Retinal pigment epithelial cell (primary cell): ENCODE data around the gene RNFT1.
A peak's percentile ranks its signal among the peaks of the same experiment; 100 is the strongest.
"Not testable (repeated sequence)": the region's sequence is repeated elsewhere in the genome, so short reads cannot be mapped to it uniquely, and the experiment has no call there.

Experiments
- DNase-seq: peaks from one replicate; pipeline ENCODE4 v3.0.0-alpha.2; 2010; ENCODE audit warnings: low read depth
- H3K4me3 ChIP-seq: 2 replicates; pipeline ENCODE4 v1.5.1; 2011; ENCODE audit warnings: mild to moderate bottlenecking, low read length, control low read depth, moderate library complexity
- CTCF ChIP-seq: conservative IDR thresholded peaks from 2 replicates; pipeline ENCODE4 v1.5.1; 2011; ENCODE audit warnings: low read depth, low read length, control low read depth, inconsistent platforms

RNFT1 gene

DNA sequence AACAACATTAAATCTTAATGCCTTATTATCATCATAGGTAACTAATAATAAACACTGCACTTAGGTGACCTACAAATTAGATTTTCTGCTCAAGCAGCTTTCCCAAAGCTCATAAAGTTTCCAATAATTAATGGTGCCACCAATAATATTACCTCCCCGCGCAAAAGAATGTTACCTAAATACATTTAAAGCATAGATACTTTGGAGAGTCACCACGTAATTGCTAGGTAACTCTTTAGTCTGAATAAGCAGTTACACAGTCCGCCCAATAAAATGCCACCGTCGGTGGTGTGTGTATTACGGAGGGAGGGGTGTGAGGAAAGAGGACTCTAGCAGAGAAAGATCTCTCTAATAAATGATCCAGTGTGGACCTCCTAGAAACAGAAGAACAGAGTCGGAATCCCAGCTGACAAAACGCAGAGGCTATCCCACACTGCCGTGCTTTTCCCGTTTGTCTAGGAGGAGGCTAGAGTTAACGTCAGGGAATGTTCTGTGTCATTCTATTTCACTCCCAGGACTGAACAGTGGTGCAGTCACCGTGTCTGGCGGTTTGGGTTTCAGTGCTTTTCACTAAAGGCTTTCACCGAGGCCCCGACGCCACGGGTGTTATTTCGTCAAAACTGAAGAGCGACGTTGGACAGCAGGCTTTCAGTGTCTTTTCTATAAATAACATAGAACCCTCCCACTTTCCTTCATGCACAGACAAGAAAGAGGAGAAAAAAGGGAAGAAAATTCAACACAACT, 630 bp downstream of the RNFT1 start:
- peak; percentile 12 for DNase-seq
- TF ChIP-seq CTCF, result no peak
- peak overlapping the region; percentile 92 for H3K4me3 ChIP-seq

- DNase-seq, result no peak
- no peak overlapping the region for H3K4me3 ChIP-seq
- no peak for TF ChIP-seq CTCF
Measured at GRCh38 chr17:59962739-59963318, 1.7 kb downstream of the RNFT1 start.

DNA sequence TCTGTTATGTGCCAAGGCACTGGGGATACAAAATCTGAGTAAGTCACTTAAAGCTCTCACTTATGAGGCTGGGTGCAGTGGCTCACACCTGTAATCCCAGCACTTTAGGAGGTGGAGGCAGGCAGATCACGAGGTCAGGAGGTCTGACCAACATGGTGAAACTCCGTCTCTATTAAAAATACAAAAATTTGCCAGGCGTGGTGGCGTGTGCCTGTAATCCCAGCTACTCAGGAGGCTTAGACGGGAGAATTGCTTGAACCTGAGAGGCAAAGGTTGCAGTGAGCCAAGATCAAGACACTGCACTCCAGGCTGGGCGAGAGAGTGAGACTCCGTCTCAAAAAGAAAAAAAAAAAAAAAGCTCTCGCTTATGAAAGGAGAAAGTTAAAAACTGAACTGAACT, 5.0 kb downstream of the RNFT1 start:
- H3K4me3 ChIP-seq, DNase-seq: not testable (repeated sequence)

GRCh38 chr17:59954856-59955255, 9.7 kb downstream of the RNFT1 start:
- TF ChIP-seq CTCF, result no peak
- DNase-seq, result no peak
- H3K4me3 ChIP-seq, result no peak overlapping the region

GRCh38 chr17:59950049-59950448, 14.5 kb downstream of the RNFT1 start:
- no peak overlapping the region for H3K4me3 ChIP-seq
- DNase-seq, result no peak
- no peak for TF ChIP-seq CTCF

DNA sequence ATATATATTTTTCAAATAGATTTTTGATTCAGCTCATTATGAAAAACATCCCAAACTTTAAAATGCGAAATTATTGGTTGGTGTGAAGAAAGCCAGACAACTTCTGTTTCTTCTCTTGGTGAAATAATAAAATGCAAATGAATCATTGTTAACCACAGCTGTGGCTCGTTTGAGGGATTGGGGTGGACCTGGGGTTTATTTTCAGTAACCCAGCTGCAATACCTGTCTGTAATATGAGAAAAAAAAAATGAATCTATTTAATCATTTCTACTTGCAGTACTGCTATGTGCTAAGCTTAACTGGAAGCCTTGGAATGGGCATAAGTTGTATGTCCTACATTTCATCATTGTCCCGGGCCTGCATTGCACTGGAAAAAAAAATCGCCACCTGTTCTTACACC, 17.2 kb downstream of the RNFT1 start:
- DNase-seq, H3K4me3 ChIP-seq: not testable (repeated sequence)

DNA sequence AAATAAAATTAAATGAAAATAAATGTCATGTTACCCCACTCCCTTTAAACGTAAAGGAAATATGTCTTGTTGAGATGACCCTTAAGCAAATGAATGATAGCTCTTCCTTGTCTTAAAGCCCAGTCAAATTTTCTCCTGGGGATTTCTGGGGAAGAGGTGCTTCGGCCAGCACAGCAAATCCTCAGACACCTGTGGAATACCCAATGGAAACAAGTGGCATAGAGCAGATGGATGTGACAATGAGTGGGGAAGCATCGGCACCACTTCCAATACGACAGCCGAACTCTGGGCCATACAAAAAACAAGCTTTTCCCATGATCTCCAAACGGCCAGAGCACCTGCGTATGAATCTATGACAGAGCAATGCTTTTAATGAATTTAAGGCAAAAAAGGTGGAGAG, 18.1 kb downstream of the RNFT1 start:
- not testable (repeated sequence) for H3K4me3 ChIP-seq, DNase-seq

- no peak for TF ChIP-seq CTCF
- no peak overlapping the region for H3K4me3 ChIP-seq
- DNase-seq, result no peak
Measured at GRCh38 chr17:59941131-59941530, 23.4 kb downstream of the RNFT1 start.

DNA sequence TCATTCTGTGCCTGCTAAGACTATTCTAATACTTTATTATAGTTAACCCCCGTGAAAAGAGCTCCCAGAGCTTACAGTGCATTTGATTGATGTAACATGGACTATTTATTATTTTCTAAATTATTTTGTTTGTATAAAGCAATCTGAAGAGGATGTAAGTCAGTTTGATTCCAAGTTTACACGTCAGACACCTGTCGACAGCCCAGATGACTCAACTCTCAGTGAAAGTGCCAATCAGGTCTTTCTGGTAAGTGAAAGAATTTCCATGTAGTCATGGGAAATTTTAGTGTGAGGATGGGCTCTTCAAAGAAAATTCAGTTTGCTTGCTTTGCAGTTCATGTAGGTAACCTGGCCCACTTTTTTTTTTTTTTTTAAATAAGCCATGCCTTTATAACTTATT, 23.8 kb downstream of the RNFT1 start:
- not testable (repeated sequence) for DNase-seq, H3K4me3 ChIP-seq

- DNase-seq, result not testable (repeated sequence)
Measured at GRCh38 chr17:59933317-59933716, 31.2 kb downstream of the RNFT1 start.

GRCh38 chr17:59930768-59931167, 33.8 kb downstream of the RNFT1 start:
- not testable (repeated sequence) for H3K4me3 ChIP-seq
- DNase-seq, result peak; percentile 4

More at GRCh38 chr17:59933317-59933716, 31.2 kb downstream of the RNFT1 start:
- H3K4me3 ChIP-seq, result not testable (repeated sequence)

- H3K4me3 ChIP-seq, DNase-seq: not testable (repeated sequence)
Measured at GRCh38 chr17:59930121-59930520, 34.4 kb downstream of the RNFT1 start.

GRCh38 chr17:59920637-59921036, 43.9 kb downstream of the RNFT1 start:
- H3K4me3 ChIP-seq, DNase-seq: not testable (repeated sequence)
